HepG2 (cell line): ENCODE data around the gene GMNN. TPM values are rescaled to one million over a fixed set of nuclear protein-coding genes. Genes with fewer than 3 reads are reported as not detected.

ENCODE experiments used
- ADNP ChIP-seq: sonication (generic); formaldehyde crosslinking; IDR thresholded peaks from 2 replicates; pipeline ENCODE4 v1.4.0; 2020; ENCODE audit warnings: missing genetic modification reagents
- FOXA1 ChIP-seq, 2 experiments: fragments of 450-650 bp in 1 of 2; sonication (generic) in 1 of 2; formaldehyde crosslinking in 1 of 2; IDR thresholded peaks; 2 replicates each; pipeline versions ENCODE4 v1.4.0 to v1.6.1; 2016 to 2020; ENCODE audit warnings: missing genetic modification reagents in 1 of 2
- MBD4 ChIP-seq: IDR thresholded peaks from 2 replicates; pipeline ENCODE4 v1.6.1; 2012; ENCODE audit warnings: low read length, inconsistent platforms, borderline replicate concordance
- MXI1 ChIP-seq: IDR thresholded peaks from 3 replicates; pipeline ENCODE4 v1.6.1; 2012; ENCODE audit warnings: low read depth, low read length, inconsistent platforms, borderline replicate concordance
- PHF5A ChIP-seq: IDR thresholded peaks from one replicate; pipeline ENCODE4 v1.6.1; 2018; ENCODE audit warnings: low read depth, missing genetic modification reagents; ENCODE audit not compliant: unreplicated experiment
- POLR2AphosphoS5 ChIP-seq: IDR thresholded peaks from 2 replicates; pipeline ENCODE4 v1.6.1; 2012; ENCODE audit warnings: low read depth, low read length
- SNAI1 ChIP-seq: sonication (generic); formaldehyde crosslinking; IDR thresholded peaks from 2 replicates; pipeline ENCODE4 v1.5.0; 2020; ENCODE audit warnings: mild to moderate bottlenecking, missing genetic modification reagents, borderline replicate concordance
- ZBTB38 ChIP-seq: sonication (generic); formaldehyde crosslinking; IDR thresholded peaks from 2 replicates; pipeline ENCODE4 v1.5.1; 2020; ENCODE audit warnings: mild to moderate bottlenecking, missing genetic modification reagents
- ZC3H4 ChIP-seq: sonication (generic); formaldehyde crosslinking; IDR thresholded peaks from 2 replicates; pipeline ENCODE4 v1.4.0; 2020; ENCODE audit warnings: missing genetic modification reagents, borderline replicate concordance
- ZNF17 ChIP-seq: sonication (generic); formaldehyde crosslinking; IDR thresholded peaks from 2 replicates; pipeline ENCODE4 v1.5.0; 2020; ENCODE audit warnings: mild to moderate bottlenecking, missing genetic modification reagents
- ZNF598 ChIP-seq: sonication (generic); formaldehyde crosslinking; IDR thresholded peaks from 2 replicates; pipeline ENCODE4 v1.5.1; 2020; ENCODE audit warnings: mild to moderate bottlenecking, missing genetic modification reagents, borderline replicate concordance
- ZNF766 ChIP-seq: sonication (generic); formaldehyde crosslinking; IDR thresholded peaks from 2 replicates; pipeline ENCODE4 v1.5.0; 2020; ENCODE audit warnings: missing genetic modification reagents, borderline replicate concordance
- polyA plus RNA-seq, 8 experiments: library from polyadenylated mRNA; depleted of rRNA in 3 of 8; stranded (reverse) in 7 of 8; unstranded in 1 of 8; fragments of >200 nt; fragmentation: Illumina TruSeq in 4 of 8; extraction: Trizol in 4 of 8; gene quantifications; 2 replicates each; pipeline versions ENCODE4 v1.2.1 to v1.2.3, GENCODE V29; 2011 to 2016; ENCODE audit warnings: low read depth in 4 of 8, missing spikeins in 1 of 8, mixed read lengths in 1 of 8; ENCODE audit not compliant: insufficient read depth in 1 of 8
- total RNA-seq, 5 experiments: library from RNA; depleted of rRNA; stranded (reverse); fragments of >200 nt; fragmentation: Illumina TruSeq; extraction: Trizol; gene quantifications; 2 replicates each; pipeline ENCODE4 v1.2.3, GENCODE V29; 2016; ENCODE audit warnings: low read depth in 1 of 5
- TF ChIP-seq, protein P1 (sequence below): sonication (generic); formaldehyde crosslinking; IDR thresholded peaks from 2 replicates; pipeline ENCODE4 v1.4.0; 2020; ENCODE audit warnings: missing genetic modification reagents
- TF ChIP-seq, protein P2 (sequence below): sonication (generic); formaldehyde crosslinking; IDR thresholded peaks from 2 replicates; pipeline ENCODE4 v1.4.0; 2020; ENCODE audit warnings: missing genetic modification reagents
- TF ChIP-seq, protein P3 (sequence below): sonication (generic); formaldehyde crosslinking; IDR thresholded peaks from 2 replicates; pipeline ENCODE4 v1.5.0; 2020; ENCODE audit warnings: mild to moderate bottlenecking, missing genetic modification reagents
- TF ChIP-seq, protein P4 (sequence below): sonication (generic); formaldehyde crosslinking; IDR thresholded peaks from 2 replicates; pipeline ENCODE4 v1.5.0; 2020; ENCODE audit warnings: missing genetic modification reagents
- TF ChIP-seq, protein P5 (sequence below): sonication (generic); formaldehyde crosslinking; conservative IDR thresholded peaks from 2 replicates; pipeline ENCODE4 v1.8.0; 2022; ENCODE audit warnings: missing genetic modification reagents

The GMNN gene
- total and polyA plus RNA-seq, 2 of the 13 experiments (the other 11 are each of a cell fraction or from before 2014, with no cell fraction given), result 61.8 to 154 TPM

DNA sequence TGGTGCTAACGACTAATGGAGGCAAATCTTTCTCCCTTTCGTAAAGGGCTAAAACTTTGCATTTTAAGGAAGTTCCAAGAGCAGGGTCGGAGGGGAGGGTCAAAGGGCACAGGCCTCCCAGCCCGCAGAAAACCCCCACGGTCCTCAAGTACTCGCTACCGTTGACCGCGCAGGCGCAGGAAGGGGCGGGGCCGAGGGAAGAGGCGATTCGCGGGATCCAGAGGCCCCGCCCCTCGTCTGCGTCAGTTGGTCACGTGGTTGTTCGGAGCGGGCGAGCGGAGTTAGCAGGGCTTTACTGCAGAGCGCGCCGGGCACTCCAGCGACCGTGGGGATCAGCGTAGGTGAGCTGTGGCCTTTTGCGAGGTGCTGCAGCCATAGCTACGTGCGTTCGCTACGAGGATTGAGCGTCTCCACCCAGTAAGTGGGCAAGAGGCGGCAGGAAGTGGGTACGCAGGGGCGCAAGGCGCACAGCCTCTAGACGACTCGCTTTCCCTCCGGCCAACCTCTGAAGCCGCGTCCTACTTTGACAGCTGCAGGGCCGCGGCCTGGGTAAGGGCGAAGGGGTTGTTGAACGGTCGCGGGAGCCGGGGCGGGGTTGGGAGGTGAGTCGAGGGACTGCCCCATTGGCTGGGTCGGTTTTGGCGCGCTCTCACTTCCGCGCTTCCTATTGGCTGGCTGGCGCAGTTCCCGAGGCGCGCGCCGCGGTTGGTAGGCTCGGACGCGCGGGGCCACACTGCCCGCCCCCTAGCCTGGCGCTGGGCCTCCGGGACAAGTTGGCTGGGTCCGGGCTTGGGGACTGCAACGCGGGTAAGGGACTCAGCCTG lies at the start of gene GMNN (continued):
- TF ChIP-seq, protein P1, sequence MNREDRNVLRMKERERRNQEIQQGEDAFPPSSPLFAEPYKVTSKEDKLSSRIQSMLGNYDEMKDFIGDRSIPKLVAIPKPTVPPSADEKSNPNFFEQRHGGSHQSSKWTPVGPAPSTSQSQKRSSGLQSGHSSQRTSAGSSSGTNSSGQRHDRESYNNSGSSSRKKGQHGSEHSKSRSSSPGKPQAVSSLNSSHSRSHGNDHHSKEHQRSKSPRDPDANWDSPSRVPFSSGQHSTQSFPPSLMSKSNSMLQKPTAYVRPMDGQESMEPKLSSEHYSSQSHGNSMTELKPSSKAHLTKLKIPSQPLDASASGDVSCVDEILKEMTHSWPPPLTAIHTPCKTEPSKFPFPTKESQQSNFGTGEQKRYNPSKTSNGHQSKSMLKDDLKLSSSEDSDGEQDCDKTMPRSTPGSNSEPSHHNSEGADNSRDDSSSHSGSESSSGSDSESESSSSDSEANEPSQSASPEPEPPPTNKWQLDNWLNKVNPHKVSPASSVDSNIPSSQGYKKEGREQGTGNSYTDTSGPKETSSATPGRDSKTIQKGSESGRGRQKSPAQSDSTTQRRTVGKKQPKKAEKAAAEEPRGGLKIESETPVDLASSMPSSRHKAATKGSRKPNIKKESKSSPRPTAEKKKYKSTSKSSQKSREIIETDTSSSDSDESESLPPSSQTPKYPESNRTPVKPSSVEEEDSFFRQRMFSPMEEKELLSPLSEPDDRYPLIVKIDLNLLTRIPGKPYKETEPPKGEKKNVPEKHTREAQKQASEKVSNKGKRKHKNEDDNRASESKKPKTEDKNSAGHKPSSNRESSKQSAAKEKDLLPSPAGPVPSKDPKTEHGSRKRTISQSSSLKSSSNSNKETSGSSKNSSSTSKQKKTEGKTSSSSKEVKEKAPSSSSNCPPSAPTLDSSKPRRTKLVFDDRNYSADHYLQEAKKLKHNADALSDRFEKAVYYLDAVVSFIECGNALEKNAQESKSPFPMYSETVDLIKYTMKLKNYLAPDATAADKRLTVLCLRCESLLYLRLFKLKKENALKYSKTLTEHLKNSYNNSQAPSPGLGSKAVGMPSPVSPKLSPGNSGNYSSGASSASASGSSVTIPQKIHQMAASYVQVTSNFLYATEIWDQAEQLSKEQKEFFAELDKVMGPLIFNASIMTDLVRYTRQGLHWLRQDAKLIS (CRISPR knock-in tag), result peak; percentile 80
- 0 out of 2 replicates have a peak, but pooled peaks have one; percentile 24 for TF ChIP-seq ADNP (CRISPR knock-in tag)
- 0 out of 2 replicates have a peak, but pooled peaks have one; percentile 76 for TF ChIP-seq ZNF766 (CRISPR knock-in tag)
- no peak for TF ChIP-seq ZC3H4 (CRISPR knock-in tag)
- peak; percentile 66; the same call in 2 of the 3 replicates for TF ChIP-seq MXI1
- TF ChIP-seq MBD4, result no peak
- TF ChIP-seq, protein P2, sequence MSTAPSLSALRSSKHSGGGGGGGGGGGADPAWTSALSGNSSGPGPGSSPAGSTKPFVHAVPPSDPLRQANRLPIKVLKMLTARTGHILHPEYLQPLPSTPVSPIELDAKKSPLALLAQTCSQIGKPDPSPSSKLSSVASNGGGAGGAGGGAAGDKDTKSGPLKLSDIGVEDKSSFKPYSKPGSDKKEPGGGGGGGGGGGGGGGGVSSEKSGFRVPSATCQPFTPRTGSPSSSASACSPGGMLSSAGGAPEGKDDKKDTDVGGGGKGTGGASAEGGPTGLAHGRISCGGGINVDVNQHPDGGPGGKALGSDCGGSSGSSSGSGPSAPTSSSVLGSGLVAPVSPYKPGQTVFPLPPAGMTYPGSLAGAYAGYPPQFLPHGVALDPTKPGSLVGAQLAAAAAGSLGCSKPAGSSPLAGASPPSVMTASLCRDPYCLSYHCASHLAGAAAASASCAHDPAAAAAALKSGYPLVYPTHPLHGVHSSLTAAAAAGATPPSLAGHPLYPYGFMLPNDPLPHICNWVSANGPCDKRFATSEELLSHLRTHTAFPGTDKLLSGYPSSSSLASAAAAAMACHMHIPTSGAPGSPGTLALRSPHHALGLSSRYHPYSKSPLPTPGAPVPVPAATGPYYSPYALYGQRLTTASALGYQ (CRISPR knock-in tag), result peak; percentile 45
- TF ChIP-seq FOXA1 (IDR thresholded peaks at IDR 0.05), result no peak
- peak; percentile 15; the same call in 1 of the 2 replicates for TF ChIP-seq FOXA1 (CRISPR knock-in tag; IDR thresholded peaks at IDR 0.05)
- peak; percentile 99; the same call in 1 of the 2 replicates for TF ChIP-seq ZNF598 (CRISPR knock-in tag)
- TF ChIP-seq, protein P3, sequence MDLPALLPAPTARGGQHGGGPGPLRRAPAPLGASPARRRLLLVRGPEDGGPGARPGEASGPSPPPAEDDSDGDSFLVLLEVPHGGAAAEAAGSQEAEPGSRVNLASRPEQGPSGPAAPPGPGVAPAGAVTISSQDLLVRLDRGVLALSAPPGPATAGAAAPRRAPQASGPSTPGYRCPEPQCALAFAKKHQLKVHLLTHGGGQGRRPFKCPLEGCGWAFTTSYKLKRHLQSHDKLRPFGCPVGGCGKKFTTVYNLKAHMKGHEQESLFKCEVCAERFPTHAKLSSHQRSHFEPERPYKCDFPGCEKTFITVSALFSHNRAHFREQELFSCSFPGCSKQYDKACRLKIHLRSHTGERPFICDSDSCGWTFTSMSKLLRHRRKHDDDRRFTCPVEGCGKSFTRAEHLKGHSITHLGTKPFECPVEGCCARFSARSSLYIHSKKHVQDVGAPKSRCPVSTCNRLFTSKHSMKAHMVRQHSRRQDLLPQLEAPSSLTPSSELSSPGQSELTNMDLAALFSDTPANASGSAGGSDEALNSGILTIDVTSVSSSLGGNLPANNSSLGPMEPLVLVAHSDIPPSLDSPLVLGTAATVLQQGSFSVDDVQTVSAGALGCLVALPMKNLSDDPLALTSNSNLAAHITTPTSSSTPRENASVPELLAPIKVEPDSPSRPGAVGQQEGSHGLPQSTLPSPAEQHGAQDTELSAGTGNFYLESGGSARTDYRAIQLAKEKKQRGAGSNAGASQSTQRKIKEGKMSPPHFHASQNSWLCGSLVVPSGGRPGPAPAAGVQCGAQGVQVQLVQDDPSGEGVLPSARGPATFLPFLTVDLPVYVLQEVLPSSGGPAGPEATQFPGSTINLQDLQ (CRISPR knock-in tag), result no peak
- TF ChIP-seq, protein P4, sequence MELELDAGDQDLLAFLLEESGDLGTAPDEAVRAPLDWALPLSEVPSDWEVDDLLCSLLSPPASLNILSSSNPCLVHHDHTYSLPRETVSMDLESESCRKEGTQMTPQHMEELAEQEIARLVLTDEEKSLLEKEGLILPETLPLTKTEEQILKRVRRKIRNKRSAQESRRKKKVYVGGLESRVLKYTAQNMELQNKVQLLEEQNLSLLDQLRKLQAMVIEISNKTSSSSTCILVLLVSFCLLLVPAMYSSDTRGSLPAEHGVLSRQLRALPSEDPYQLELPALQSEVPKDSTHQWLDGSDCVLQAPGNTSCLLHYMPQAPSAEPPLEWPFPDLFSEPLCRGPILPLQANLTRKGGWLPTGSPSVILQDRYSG (CRISPR knock-in tag), result no peak; the same call in none of the 2 replicates
- TF ChIP-seq, protein P5, sequence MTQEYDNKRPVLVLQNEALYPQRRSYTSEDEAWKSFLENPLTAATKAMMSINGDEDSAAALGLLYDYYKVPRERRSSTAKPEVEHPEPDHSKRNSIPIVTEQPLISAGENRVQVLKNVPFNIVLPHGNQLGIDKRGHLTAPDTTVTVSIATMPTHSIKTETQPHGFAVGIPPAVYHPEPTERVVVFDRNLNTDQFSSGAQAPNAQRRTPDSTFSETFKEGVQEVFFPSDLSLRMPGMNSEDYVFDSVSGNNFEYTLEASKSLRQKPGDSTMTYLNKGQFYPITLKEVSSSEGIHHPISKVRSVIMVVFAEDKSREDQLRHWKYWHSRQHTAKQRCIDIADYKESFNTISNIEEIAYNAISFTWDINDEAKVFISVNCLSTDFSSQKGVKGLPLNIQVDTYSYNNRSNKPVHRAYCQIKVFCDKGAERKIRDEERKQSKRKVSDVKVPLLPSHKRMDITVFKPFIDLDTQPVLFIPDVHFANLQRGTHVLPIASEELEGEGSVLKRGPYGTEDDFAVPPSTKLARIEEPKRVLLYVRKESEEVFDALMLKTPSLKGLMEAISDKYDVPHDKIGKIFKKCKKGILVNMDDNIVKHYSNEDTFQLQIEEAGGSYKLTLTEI (CRISPR knock-in tag), result no peak
- TF ChIP-seq SNAI1 (CRISPR knock-in tag), result peak; percentile 41
- TF ChIP-seq ZNF17 (CRISPR knock-in tag), result 0 out of 2 replicates have a peak, but pooled peaks have one; percentile 77
- peak; percentile 87 for TF ChIP-seq ZBTB38
- TF ChIP-seq POLR2AphosphoS5, result peak; percentile 90
- TF ChIP-seq PHF5A (CRISPR knock-in tag), result no peak
